Measurements from ENCODE around the gene FLOT2.
"Not testable (repeated sequence)": the region's sequence is repeated elsewhere in the genome, so short reads cannot be mapped to it uniquely, and the experiment has no call there.

FLOT2 gene

GRCh38 chr17:28907709-28908475, 10.4 kb upstream of the FLOT2 start:
- no CpG with 5 or more reads among the region's 3 CpGs for WGBS (ENCODE audit: extremely low coverage, insufficient coverage, low lambda C conversion rate)
- DNase-seq = no peak

GRCh38 chr17:28906706-28907438, 9.3 kb upstream of the FLOT2 start:
- peaks cover 35% of the 10 kb centered on the region for H3K36me3 ChIP-seq (ENCODE audit: control insufficient read depth, insufficient read depth, low read length)
- no peak overlapping the region for H4K8ac ChIP-seq (ENCODE audit: low read depth, low read length)
- no peak overlapping the region for H3K9ac ChIP-seq (ENCODE audit: low read length)
- no CpG with 5 or more reads among the region's 7 CpGs for WGBS (ENCODE audit: extremely low coverage, insufficient coverage, low lambda C conversion rate)
- H2BK15ac ChIP-seq (replicated peaks; ENCODE audit: low read depth) = no peak overlapping the region
- no peak overlapping the region for H3K27ac ChIP-seq (ENCODE audit: low read depth, low read length)
- H3K18ac ChIP-seq (ENCODE audit: low read length) = no peak overlapping the region
- no peak overlapping the region for H3K23ac ChIP-seq (ENCODE audit: low read length)
- no peaks in the 10 kb centered on the region for H3K79me1 ChIP-seq (ENCODE audit: low read length)
- H3K4me1 ChIP-seq (ENCODE audit: control insufficient read depth, low read depth, low read length) = peaks cover under 1% of the 10 kb centered on the region
- no peak overlapping the region for H2AK5ac ChIP-seq (ENCODE audit: low read length)
- H3K27me3 ChIP-seq (ENCODE audit: insufficient read depth, low read length, poor library complexity) = no peaks in the 10 kb centered on the region
- H3K79me2 ChIP-seq (ENCODE audit: control insufficient read depth, insufficient read depth, low read length) = no peaks in the 10 kb centered on the region
- no peak overlapping the region for H3K4ac ChIP-seq (ENCODE audit: low read depth, low read length)
- no peak overlapping the region for H2BK5ac ChIP-seq (ENCODE audit: low read length)
- no peak overlapping the region for H3K4me2 ChIP-seq (ENCODE audit: low read length)
- no peak overlapping the region for H2BK120ac ChIP-seq (ENCODE audit: low read depth, low read length)
- H3K4me3 ChIP-seq (ENCODE audit: low read length) = no peak overlapping the region
- no peak for DNase-seq
- H3K56ac ChIP-seq (ENCODE audit: low read length) = no peak overlapping the region
- no peak overlapping the region for H4K5ac ChIP-seq (ENCODE audit: low read length)

More at GRCh38 chr17:28907709-28908475, 10.4 kb upstream of the FLOT2 start:
- no peak overlapping the region for H2AK5ac ChIP-seq (ENCODE audit: low read length)
- H4K5ac ChIP-seq (ENCODE audit: low read length) = no peak overlapping the region
- no peak overlapping the region for H4K8ac ChIP-seq (ENCODE audit: low read depth, low read length)
- H3K79me2 ChIP-seq (ENCODE audit: control insufficient read depth, insufficient read depth, low read length) = no peaks in the 10 kb centered on the region
- no peaks in the 10 kb centered on the region for H3K79me1 ChIP-seq (ENCODE audit: low read length)
- H3K56ac ChIP-seq (ENCODE audit: low read length) = no peak overlapping the region
- no peak overlapping the region for H3K4me2 ChIP-seq (ENCODE audit: low read length)
- no peak overlapping the region for H3K27ac ChIP-seq (ENCODE audit: low read depth, low read length)
- no peak overlapping the region for H3K23ac ChIP-seq (ENCODE audit: low read length)
- H2BK120ac ChIP-seq (ENCODE audit: low read depth, low read length) = no peak overlapping the region
- H3K4me1 ChIP-seq (ENCODE audit: control insufficient read depth, low read depth, low read length) = no peaks in the 10 kb centered on the region
- peaks cover 39% of the 10 kb centered on the region for H3K36me3 ChIP-seq (ENCODE audit: control insufficient read depth, insufficient read depth, low read length)
- no peaks in the 10 kb centered on the region for H3K27me3 ChIP-seq (ENCODE audit: insufficient read depth, low read length, poor library complexity)
- no peak overlapping the region for H3K4me3 ChIP-seq (ENCODE audit: low read length)
- H3K4ac ChIP-seq (ENCODE audit: low read depth, low read length) = no peak overlapping the region
- no peak overlapping the region for H3K18ac ChIP-seq (ENCODE audit: low read length)
- H2BK5ac ChIP-seq (ENCODE audit: low read length) = no peak overlapping the region
- no peak overlapping the region for H2BK15ac ChIP-seq (replicated peaks; ENCODE audit: low read depth)
- H3K9ac ChIP-seq (ENCODE audit: low read length) = no peak overlapping the region

GRCh38 chr17:28906276-28906675, 8.7 kb upstream of the FLOT2 start:
- Histone ChIP-seq H3K4me2 (ENCODE audit: low read length) (no peak overlapping the region), H3K27me3 (ENCODE audit: insufficient read depth, low read length, poor library complexity) (no peaks in the 10 kb centered on the region), H4K8ac (ENCODE audit: low read depth, low read length) (no peak overlapping the region), H3K23ac (ENCODE audit: low read length) (no peak overlapping the region), H3K79me2 (ENCODE audit: control insufficient read depth, insufficient read depth, low read length) (no peaks in the 10 kb centered on the region), H2BK120ac (ENCODE audit: low read depth, low read length) (no peak overlapping the region), H3K79me1 (ENCODE audit: low read length) (no peaks in the 10 kb centered on the region), H3K4me1 (ENCODE audit: control insufficient read depth, low read depth, low read length) (peaks cover 3% of the 10 kb centered on the region), H2AK5ac (ENCODE audit: low read length) (no peak overlapping the region), H3K56ac (ENCODE audit: low read length) (no peak overlapping the region), H3K4me3 (ENCODE audit: low read length) (no peak overlapping the region), H3K9ac (ENCODE audit: low read length) (no peak overlapping the region), H3K18ac (ENCODE audit: low read length) (no peak overlapping the region), H2BK15ac (replicated peaks; ENCODE audit: low read depth) (no peak overlapping the region), H2BK5ac (ENCODE audit: low read length) (no peak overlapping the region), H3K4ac (ENCODE audit: low read depth, low read length) (no peak overlapping the region), H3K36me3 (ENCODE audit: control insufficient read depth, insufficient read depth, low read length) (peaks cover 32% of the 10 kb centered on the region), H3K27ac (ENCODE audit: low read depth, low read length) (no peak overlapping the region), H4K5ac (ENCODE audit: low read length) (no peak overlapping the region)
- no CpG with 5 or more reads among the region's 9 CpGs for WGBS (ENCODE audit: extremely low coverage, insufficient coverage, low lambda C conversion rate)
- DNase-seq = no peak

GRCh38 chr17:28904800-28905199, 7.3 kb upstream of the FLOT2 start:
- no peak overlapping the region for H2AK5ac ChIP-seq (ENCODE audit: low read length)
- peaks cover 3% of the 10 kb centered on the region for H3K4me1 ChIP-seq (ENCODE audit: control insufficient read depth, low read depth, low read length)
- no peak overlapping the region for H3K18ac ChIP-seq (ENCODE audit: low read length)
- H2BK120ac ChIP-seq (ENCODE audit: low read depth, low read length) = no peak overlapping the region
- H3K4me2 ChIP-seq (ENCODE audit: low read length) = no peak overlapping the region
- WGBS (ENCODE audit: extremely low coverage, insufficient coverage, low lambda C conversion rate) = no CpG with 5 or more reads among the region's 4 CpGs
- H4K8ac ChIP-seq (ENCODE audit: low read depth, low read length) = no peak overlapping the region
- no peak overlapping the region for H3K4me3 ChIP-seq (ENCODE audit: low read length)
- H3K79me1 ChIP-seq (ENCODE audit: low read length) = no peaks in the 10 kb centered on the region
- no peak overlapping the region for H3K56ac ChIP-seq (ENCODE audit: low read length)
- H3K36me3 ChIP-seq (ENCODE audit: control insufficient read depth, insufficient read depth, low read length) = peaks cover 20% of the 10 kb centered on the region
- no peak overlapping the region for H4K5ac ChIP-seq (ENCODE audit: low read length)
- H3K27me3 ChIP-seq (ENCODE audit: insufficient read depth, low read length, poor library complexity) = no peaks in the 10 kb centered on the region
- H2BK5ac ChIP-seq (ENCODE audit: low read length) = no peak overlapping the region
- H2BK15ac ChIP-seq (replicated peaks; ENCODE audit: low read depth) = no peak overlapping the region
- no peak overlapping the region for H3K4ac ChIP-seq (ENCODE audit: low read depth, low read length)
- H3K9ac ChIP-seq (ENCODE audit: low read length) = no peak overlapping the region
- H3K27ac ChIP-seq (ENCODE audit: low read depth, low read length) = no peak overlapping the region
- DNase-seq = no peak
- no peaks in the 10 kb centered on the region for H3K79me2 ChIP-seq (ENCODE audit: control insufficient read depth, insufficient read depth, low read length)
- no peak overlapping the region for H3K23ac ChIP-seq (ENCODE audit: low read length)

GRCh38 chr17:28903546-28903841, 6.0 kb upstream of the FLOT2 start:
- H3K79me2 ChIP-seq (ENCODE audit: control insufficient read depth, insufficient read depth, low read length); H4K5ac ChIP-seq (ENCODE audit: low read length); H3K4me3 ChIP-seq (ENCODE audit: low read length); H3K23ac ChIP-seq (ENCODE audit: low read length); H4K8ac ChIP-seq (ENCODE audit: low read depth, low read length); H3K9ac ChIP-seq (ENCODE audit: low read length); H3K18ac ChIP-seq (ENCODE audit: low read length); H3K4ac ChIP-seq (ENCODE audit: low read depth, low read length); H3K79me1 ChIP-seq (ENCODE audit: low read length); H2BK5ac ChIP-seq (ENCODE audit: low read length); H3K56ac ChIP-seq (ENCODE audit: low read length); H2AK5ac ChIP-seq (ENCODE audit: low read length); H2BK15ac ChIP-seq (replicated peaks; ENCODE audit: low read depth); H3K27me3 ChIP-seq (ENCODE audit: insufficient read depth, low read length, poor library complexity); H3K27ac ChIP-seq (ENCODE audit: low read depth, low read length); DNase-seq; H3K4me1 ChIP-seq (ENCODE audit: control insufficient read depth, low read depth, low read length); H2BK120ac ChIP-seq (ENCODE audit: low read depth, low read length): not testable (repeated sequence)
- Histone ChIP-seq H3K36me3 (ENCODE audit: control insufficient read depth, insufficient read depth, low read length) (peaks cover 14% of the 10 kb centered on the region), H3K4me2 (ENCODE audit: low read length) (peak overlapping the region; percentile 8)
- WGBS (ENCODE audit: extremely low coverage, insufficient coverage, low lambda C conversion rate) = no CpG with 5 or more reads among the region's 5 CpGs
